ENCODE results near the gene CELF5.

CELF5 gene

DNA sequence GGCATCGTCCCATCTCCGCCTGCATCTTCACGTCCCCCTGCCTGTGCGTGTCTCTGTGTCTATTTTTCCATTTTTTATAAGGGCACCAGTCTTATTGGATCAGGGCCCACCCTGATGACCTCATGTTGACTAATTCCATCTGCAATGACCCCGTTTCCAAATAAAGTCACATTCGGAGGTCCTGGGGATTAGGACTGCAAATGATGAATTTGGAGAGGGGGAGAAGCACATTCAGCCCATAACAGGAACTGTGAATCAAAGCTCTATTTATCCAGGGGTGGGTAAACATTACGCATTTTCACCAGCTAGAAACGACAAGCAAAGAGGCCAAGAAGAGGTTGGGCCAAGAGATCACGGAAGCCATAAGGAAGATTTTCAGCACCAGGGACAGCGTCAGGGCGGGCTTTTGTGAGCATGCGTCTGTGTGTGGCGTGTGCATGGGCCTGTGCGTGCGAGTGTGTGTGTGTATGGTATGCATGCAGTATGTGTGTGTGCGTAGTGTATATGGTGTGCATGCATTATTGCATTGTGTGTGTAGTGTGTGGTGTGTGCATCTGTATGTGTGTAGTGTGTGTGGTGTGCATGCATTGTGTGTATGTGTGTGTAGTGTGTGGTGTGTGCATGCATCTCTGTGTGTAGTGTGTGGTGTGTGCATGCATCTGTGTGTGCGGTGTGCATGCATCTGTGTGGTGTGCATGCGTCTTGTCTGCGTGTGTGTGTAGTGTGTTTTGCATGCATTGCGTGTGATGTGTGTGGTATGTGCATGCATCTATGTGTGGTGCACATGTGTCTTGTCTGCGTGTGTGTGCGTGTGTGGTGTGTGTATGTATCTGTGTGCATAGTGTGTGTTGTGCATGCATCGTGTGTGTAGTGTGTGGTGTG lies 19.6 kb downstream of the CELF5 start:
- DNase-seq (ENCODE audit: low read depth, low spot score) = peak; percentile 20

- no peak for DNase-seq (ENCODE audit: low read depth, low spot score)
These were observed 20.6 kb downstream of the CELF5 start for GRCh38 chr19:3245050-3245449.

- DNase-seq (ENCODE audit: low read depth, low spot score) = no peak
These were observed 24.4 kb downstream of the CELF5 start for GRCh38 chr19:3248728-3249326.

DNA sequence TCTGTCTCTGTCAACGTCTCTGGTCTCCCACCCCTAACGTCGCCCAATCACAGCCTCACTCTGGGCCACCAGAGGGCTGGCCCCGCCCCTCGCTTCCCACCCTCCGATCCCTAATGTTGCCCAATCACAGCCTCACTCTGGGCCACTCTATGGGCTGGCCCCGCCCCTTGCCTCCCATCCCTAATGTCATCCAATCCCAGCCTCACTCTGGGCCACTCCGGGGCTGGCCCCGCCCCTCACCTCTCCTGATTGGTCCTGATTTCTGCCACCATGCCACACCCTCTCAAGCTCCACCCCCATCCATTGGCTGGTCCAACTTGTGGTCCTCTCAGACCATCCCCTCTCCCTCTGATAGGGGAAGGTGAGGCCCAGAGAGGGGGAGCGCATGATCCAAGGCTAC lies 24.9 kb downstream of the CELF5 start:
- DNase-seq (ENCODE audit: low read depth, low spot score) = no peak

DNA sequence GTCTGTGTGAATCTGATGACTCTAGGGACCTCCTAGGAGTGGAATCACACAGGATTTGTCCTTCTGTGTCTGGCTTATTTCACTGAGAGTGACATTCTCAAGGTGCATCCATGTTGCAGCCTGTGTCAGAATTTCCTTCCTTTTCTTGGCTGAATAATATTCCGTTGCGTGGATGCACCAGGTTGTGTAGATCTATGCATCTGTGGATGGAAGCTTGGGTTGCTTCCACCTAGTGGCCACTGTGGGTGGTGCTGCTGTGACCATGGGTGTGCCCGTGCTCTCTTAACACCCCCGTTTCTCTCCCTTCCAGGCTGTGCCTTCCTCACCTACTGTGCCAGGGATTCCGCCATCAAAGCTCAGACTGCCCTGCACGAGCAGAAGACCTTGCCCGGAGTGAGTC lies 26.2 kb downstream of the CELF5 start:
- DNase-seq (ENCODE audit: low read depth, low spot score) = no peak

GRCh38 chr19:3251229-3251628 lies 26.8 kb downstream of the CELF5 start:
- no peak for DNase-seq (ENCODE audit: low read depth, low spot score)

GRCh38 chr19:3252650-3253049 lies 28.2 kb downstream of the CELF5 start:
- no peak for DNase-seq (ENCODE audit: low read depth, low spot score)

- no peak for DNase-seq (ENCODE audit: low read depth, low spot score)
These were observed 28.8 kb downstream of the CELF5 start for GRCh38 chr19:3253270-3253669.

GRCh38 chr19:3254520-3254919 lies 30.1 kb downstream of the CELF5 start:
- no peak for DNase-seq (ENCODE audit: low read depth, low spot score)

DNA sequence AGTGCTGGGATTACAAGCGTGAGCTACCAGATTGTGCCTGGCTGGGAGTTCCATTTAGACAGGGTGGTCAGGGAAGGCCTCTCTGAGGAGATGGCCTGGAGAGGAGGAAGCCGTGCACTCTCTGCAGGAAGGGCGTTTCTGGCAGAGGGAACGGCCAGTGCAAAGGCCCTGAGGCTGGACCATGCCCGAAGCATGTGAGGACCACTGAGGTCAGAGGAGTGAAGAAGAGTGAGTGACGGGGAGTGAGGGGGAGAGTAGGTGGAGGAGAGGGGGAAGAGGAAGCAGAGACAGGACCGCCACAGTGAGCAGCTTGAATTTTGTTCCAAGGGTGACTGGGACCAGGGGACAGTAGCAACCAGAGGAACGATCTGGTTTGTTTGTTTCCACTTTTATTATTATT lies 32.6 kb downstream of the CELF5 start:
- DNase-seq (ENCODE audit: low read depth, low spot score) = no peak

GRCh38 chr19:3262362-3262761 lies 37.9 kb downstream of the CELF5 start:
- no peak for DNase-seq (ENCODE audit: low read depth, low spot score)

DNA sequence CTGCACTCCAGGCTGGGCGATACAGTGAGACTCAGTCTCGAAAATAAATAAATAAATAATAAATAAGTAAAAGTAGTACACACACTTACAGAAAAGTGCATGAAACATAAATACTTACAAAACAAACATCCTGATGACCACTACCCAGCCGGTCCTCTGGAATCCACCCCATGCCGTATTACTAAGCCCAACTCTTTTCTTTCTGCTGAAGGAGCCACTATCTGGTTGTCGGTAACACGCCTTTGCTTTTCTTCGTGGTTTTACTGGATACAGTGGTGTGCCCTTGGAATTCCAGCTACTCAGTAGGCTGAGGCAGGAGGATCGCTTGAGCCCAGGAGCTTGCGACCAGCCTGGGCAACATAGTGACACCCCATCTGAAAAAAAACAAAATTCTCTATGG lies 39.4 kb downstream of the CELF5 start:
- no peak for DNase-seq (ENCODE audit: low read depth, low spot score)

- no peak for DNase-seq (ENCODE audit: low read depth, low spot score)
These were observed 41.0 kb downstream of the CELF5 start for GRCh38 chr19:3265432-3265831.

- DNase-seq (ENCODE audit: low read depth, low spot score) = no peak
These were observed 41.7 kb downstream of the CELF5 start for GRCh38 chr19:3266092-3266693.

DNA sequence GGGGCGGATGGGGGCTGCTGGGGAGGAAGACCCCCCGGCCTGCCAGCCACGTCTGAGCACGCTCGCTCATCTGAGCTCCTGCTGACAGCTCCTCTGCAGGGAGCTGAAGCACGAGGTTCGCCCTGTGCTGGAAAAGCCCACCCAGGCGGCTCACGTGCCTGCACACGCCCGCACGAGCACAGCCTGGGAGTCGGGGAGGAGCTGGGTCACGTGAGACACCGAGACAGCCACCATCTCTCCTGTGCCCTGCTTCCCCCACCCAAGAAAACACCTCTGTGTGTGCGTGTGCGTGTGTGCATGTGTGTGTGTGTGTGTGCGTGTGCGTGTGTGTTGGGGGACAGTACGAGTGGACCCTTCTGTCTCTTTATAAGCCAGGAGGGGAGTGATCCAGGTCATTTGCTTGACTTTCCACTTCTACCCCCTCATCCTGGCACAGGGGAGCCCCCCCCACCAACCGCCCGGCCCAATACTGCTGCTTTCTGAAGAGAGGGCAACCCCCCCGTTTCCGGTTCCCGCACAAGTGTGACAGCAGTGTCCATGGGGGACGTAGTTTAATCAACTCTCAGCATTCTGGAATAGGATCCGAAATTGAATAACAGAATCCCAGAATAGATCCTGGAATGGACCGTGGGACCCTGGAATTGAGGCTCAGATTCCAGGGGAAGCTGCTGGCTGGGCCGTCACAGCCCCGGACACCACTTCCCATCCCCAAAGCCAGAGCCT lies 42.5 kb downstream of the CELF5 start:
- no peak for DNase-seq (ENCODE audit: low read depth, low spot score)

DNA sequence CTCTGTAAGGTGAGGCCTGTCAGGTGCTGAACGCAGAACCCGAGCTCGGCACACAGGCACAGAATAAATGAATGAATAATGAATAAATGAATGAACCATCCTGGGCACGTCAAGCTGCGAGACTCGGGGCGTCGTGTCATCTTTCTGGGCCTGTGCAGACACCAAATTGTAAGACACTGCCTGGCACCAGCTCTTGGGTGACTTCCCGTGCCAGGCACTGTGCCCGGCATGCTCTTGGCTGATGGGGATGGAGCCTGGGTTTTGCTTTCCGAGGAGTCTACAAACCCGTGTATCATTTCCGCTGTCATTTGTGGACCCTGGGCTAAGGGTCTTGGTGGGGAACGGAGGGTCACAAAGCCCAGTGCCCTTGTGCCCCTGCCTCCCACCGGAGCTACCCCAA lies 43.9 kb downstream of the CELF5 start:
- no peak for DNase-seq (ENCODE audit: low read depth, low spot score)

DNA sequence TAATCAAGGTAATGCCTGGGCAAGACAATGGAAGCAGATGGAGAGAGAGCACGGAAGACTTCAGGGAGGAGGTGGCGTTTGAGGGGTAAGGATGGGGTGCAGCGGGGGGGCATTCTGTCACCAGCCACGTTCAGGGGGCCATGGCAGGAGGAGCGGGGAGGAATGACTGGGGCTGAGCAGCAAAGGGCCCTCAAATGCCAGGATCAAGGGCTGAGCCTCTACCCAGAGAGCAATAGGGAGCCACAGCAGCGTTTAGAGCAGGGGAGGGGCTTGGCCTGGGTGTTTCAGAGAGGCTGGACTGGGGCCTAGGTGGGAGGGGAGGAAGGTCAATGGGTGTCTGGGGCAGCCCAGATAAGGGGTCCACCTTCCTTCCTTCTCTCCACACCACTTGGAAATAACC lies 44.3 kb downstream of the CELF5 start:
- no peak for DNase-seq (ENCODE audit: low read depth, low spot score)

DNA sequence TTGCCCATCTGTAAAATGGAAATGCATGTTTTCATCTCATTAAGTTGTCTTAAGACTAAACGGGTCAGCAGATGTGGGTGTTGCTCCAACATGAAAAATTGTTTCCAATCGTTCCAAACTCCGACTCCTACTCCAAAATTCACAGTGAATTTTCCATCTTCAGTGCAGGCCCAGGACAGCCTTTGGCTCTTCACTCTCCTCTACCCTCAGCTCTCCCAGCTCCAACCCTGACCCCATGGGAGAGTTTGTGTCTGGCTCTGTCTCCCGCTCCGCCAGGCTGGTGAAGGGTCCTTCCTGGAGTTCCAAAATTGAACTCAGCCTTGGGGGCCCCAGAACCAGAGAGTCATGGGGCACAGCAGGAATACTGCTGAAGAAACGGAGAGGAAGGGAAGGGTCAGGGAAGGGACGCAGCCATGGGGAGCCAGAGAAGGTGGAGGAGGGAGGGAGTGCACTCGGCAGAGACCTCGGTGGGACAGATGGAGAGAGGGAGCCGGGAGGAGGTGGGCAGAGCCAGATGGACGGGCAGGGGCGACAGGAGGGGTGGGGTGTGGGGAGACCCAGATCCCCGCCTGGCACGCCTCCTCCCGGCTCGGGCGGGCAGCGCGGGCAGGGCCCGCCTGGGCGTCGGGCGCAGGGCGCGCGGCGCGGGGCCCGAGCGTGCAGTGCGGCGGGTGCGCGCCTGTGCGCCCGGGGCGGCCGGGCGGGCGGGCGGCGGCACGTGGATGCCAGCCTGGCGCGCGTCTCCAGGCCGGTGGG lies 45.6 kb downstream of the CELF5 start:
- no peak for DNase-seq (ENCODE audit: low read depth, low spot score)

DNA sequence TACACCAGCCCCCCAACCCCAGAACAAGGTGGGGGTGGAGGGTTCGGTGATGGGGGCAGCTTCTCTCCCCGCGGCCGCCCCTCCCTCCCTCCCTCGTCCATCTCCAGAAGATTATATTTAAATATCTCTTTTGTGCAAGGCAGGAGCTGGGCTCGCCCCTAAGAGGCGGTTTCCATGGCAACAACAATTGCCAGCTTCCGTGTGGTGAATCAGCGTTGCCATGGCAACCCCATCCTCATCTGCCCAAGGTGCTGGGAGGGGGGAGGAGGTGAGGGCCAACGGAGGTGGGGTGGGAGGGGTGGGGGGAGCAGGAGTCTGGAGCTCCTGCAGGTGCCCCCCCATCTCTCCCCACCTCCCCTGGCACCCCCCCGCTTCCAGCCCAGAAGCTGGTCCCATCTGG lies 46.4 kb downstream of the CELF5 start:
- no peak for DNase-seq (ENCODE audit: low read depth, low spot score)

GRCh38 chr19:3272401-3272931 lies 48.0 kb downstream of the CELF5 start:
- DNase-seq (ENCODE audit: low read depth, low spot score) = no peak

GRCh38 chr19:3272952-3273351 lies 48.5 kb downstream of the CELF5 start:
- DNase-seq (ENCODE audit: low read depth, low spot score) = no peak

Measured in brain pericyte (primary cell).